GM12878 (cell line): ENCODE measurements around the gene BICDL2. TPM values are rescaled to one million over a fixed set of nuclear protein-coding genes. Genes with fewer than 3 reads are reported as not detected.

Experiments
- ATAC-seq: fragments of 200-7000 bp; cut with Tn5 transposase; 3 replicates; pipeline ENCODE4 v1.9.1; 2020; ENCODE audit warnings: mild to moderate bottlenecking, moderate library complexity
- BruUV-seq: library from RNA; stranded (reverse); fragments of 400-500 nt; replicated peaks from 2 replicates; lab custom pipeline; 2021; lab: Mats Ljungman, UMichigan
- CTCF ChIA-PET: fragments of 300-600 bp; sonication (Branson Sonifier 250); formaldehyde crosslinking; extraction: SDS; loops from one replicate; lab custom pipeline; 2021; ENCODE audit warnings: inconsistent platforms; lab: Yijun Ruan, JAX
- POLR2A ChIA-PET: fragments of 350-600 bp; formaldehyde crosslinking; extraction: SDS; loops from one replicate; lab custom pipeline; 2021; ENCODE audit warnings: inconsistent platforms; lab: Charles Lee
- RAD21 ChIA-PET: fragments of 300-600 bp; sonication (Branson Sonifier 250); formaldehyde crosslinking; loops from one replicate; lab custom pipeline; 2023; ENCODE audit warnings: antibody characterized with exemption; ENCODE audit not compliant: unreplicated experiment; lab: Charles Lee
- SMC1A ChIA-PET: fragments of 300-600 bp; sonication (Branson Sonifier 250); formaldehyde crosslinking; loops from one replicate; lab custom pipeline; 2023; ENCODE audit not compliant: unreplicated experiment, uncharacterized antibody; lab: Charles Lee
- DNase-seq: peaks from one replicate; pipeline ENCODE4 v3.0.0-alpha.2; 2011; ENCODE audit warnings: low read depth, low spot score
- FAIRE-seq: peaks from 3 replicates; lab custom pipeline; 2011; peaks lifted over from hg19 to GRCh38; lab: Jason Lieb, UNC
- H2AFZ ChIP-seq: 2 replicates; pipeline ENCODE4 v1.6.0; 2011; ENCODE audit warnings: low read depth, low read length, control low read depth; ENCODE audit not compliant: control insufficient read depth
- H3K27ac ChIP-seq: 2 replicates; pipeline ENCODE4 v1.5.1; 2011; ENCODE audit warnings: control low read depth; ENCODE audit not compliant: control insufficient read depth, insufficient read depth
- H3K27me3 ChIP-seq, 2 experiments: replicated peaks in 1 of 2; 2 replicates each; pipeline versions ENCODE4 v1.6.0 to v1.6.1; 2011; ENCODE audit warnings: low read length in 1 of 2; ENCODE audit not compliant: control insufficient read depth in 2 of 2, insufficient read depth in 2 of 2
- H3K36me3 ChIP-seq, 2 experiments: 2 replicates each; pipeline ENCODE4 v1.5.1; 2011; ENCODE audit warnings: low read length in 1 of 2; ENCODE audit not compliant: control insufficient read depth in 2 of 2, insufficient read depth in 2 of 2
- H3K4me1 ChIP-seq: 2 replicates; pipeline ENCODE4 v1.6.1; 2011; ENCODE audit warnings: mild to moderate bottlenecking, low read length, moderate library complexity, mixed read lengths; ENCODE audit not compliant: control insufficient read depth, insufficient read depth
- H3K4me2 ChIP-seq: 2 replicates; pipeline ENCODE4 v1.6.0; 2011; ENCODE audit warnings: control low read depth; ENCODE audit not compliant: control insufficient read depth, insufficient read depth
- H3K4me3 ChIP-seq: fragments of 200-600 bp; sonication (generic); 2 replicates; pipeline ENCODE4 v1.5.1; 2016
- H3K79me2 ChIP-seq: 2 replicates; pipeline ENCODE4 v1.6.0; 2011; ENCODE audit warnings: low read length; ENCODE audit not compliant: control insufficient read depth, insufficient read depth
- H3K9ac ChIP-seq: 2 replicates; pipeline ENCODE4 v1.8.0; 2011; ENCODE audit warnings: low read length, control low read depth, mixed read lengths; ENCODE audit not compliant: control insufficient read depth, insufficient read depth
- H3K9me3 ChIP-seq: replicated peaks from 3 replicates; pipeline ENCODE4 v1.5.1; 2011; ENCODE audit warnings: mild to moderate bottlenecking, low read length; ENCODE audit not compliant: control insufficient read depth, insufficient read depth
- H4K20me1 ChIP-seq: 2 replicates; pipeline ENCODE4 v1.6.0; 2011; ENCODE audit not compliant: control insufficient read depth, insufficient read depth
- CHD2 ChIP-seq: IDR thresholded peaks from 2 replicates; pipeline ENCODE4 v1.6.1; 2011; ENCODE audit warnings: low read depth, low read length, improper control_type of control experiment, borderline replicate concordance
- CREM ChIP-seq: IDR thresholded peaks from 2 replicates; pipeline ENCODE4 v1.6.1; 2014; ENCODE audit warnings: antibody characterized with exemption, low read depth
- E2F8 ChIP-seq: fragments of 450-650 bp; IDR thresholded peaks from 2 replicates; pipeline ENCODE4 v1.6.1; 2018; ENCODE audit warnings: mild to moderate bottlenecking, low read depth, moderate library complexity; ENCODE audit not compliant: partially characterized antibody
- EGR1 ChIP-seq, 2 experiments: IDR thresholded peaks; 1 replicate in 1 of 2; 2 replicates in 1 of 2; pipeline ENCODE4 v1.6.1; 2011 to 2012; ENCODE audit warnings: low read depth in 2 of 2, low read length in 2 of 2, borderline replicate concordance in 1 of 2, mild to moderate bottlenecking in 1 of 2, moderate library complexity in 1 of 2
- IKZF2 ChIP-seq, 2 experiments: fragments of 450-650 bp; IDR thresholded peaks; 2 replicates each; pipeline ENCODE4 v1.6.1; 2017; ENCODE audit warnings: mild to moderate bottlenecking in 2 of 2, moderate library complexity in 2 of 2
- MEF2B ChIP-seq: fragments of 450-650 bp; IDR thresholded peaks from 2 replicates; pipeline ENCODE4 v1.6.1; 2018; ENCODE audit warnings: mild to moderate bottlenecking, moderate library complexity; ENCODE audit not compliant: partially characterized antibody, poor library complexity, severe bottlenecking
- NFYB ChIP-seq: IDR thresholded peaks from 2 replicates; pipeline ENCODE4 v1.6.1; 2011; ENCODE audit warnings: low read depth, mild to moderate bottlenecking, low read length, improper control_type of control experiment, moderate library complexity; ENCODE audit not compliant: insufficient read depth
- POLR2A ChIP-seq: IDR thresholded peaks from 2 replicates; pipeline ENCODE4 v1.6.1; 2011; ENCODE audit warnings: low read depth, mild to moderate bottlenecking, low read length
- POU2F2 ChIP-seq: IDR thresholded peaks from 3 replicates; pipeline ENCODE4 v1.6.1; 2011; ENCODE audit warnings: low read depth, mild to moderate bottlenecking, low read length, borderline replicate concordance
- RAD21 ChIP-seq: IDR thresholded peaks from 2 replicates; pipeline ENCODE4 v1.6.1; 2011; ENCODE audit warnings: mild to moderate bottlenecking, low read depth, low read length, moderate library complexity; ENCODE audit not compliant: insufficient read depth
- STAT3 ChIP-seq: IDR thresholded peaks from 2 replicates; pipeline ENCODE4 v1.6.1; 2011; ENCODE audit warnings: low read depth, low read length, improper control_type of control experiment
- TCF12 ChIP-seq: IDR thresholded peaks from 2 replicates; pipeline ENCODE4 v1.6.1; 2011; ENCODE audit warnings: low read depth, mild to moderate bottlenecking, low read length
- WGBS: methylation state at CpG from one replicate; pipeline ENCODE4 v1.1.6; 2016; ENCODE audit warnings: low lambda C conversion rate; ENCODE audit not compliant: insufficient replicate concordance, insufficient coverage; ENCODE audit errors: missing lambda C conversion rate; 5-methylcytosine and 5-hydroxymethylcytosine counted together
- in situ Hi-C: fragments of 300-500 bp; cut with MboI; formaldehyde crosslinking; loops from 9 replicates; pipeline ENCODE4 v1.14.3; 2018; ENCODE audit warnings: mixed read lengths
- intact Hi-C: fragments of 100-400 bp; cut with micrococcal nuclease; formaldehyde crosslinking; loops from one replicate; pipeline ENCODE4 v1.14.2; 2022; ENCODE audit not compliant: unreplicated experiment
- polyA plus RNA-seq, 11 experiments: library from polyadenylated mRNA; depleted of rRNA in 4 of 11; unstranded in 6 of 11; stranded (reverse) in 5 of 11; fragments of >200 nt; fragmentation: Nextera tagmentation in 4 of 11; fragmentation: Illumina TruSeq in 1 of 11; extraction: Ambion mirVana in 4 of 11; extraction: Trizol in 1 of 11; gene quantifications; 1 replicate in 1 of 11; 2 replicates in 10 of 11; pipeline versions ENCODE4 v1.2.1 to v1.2.3, GENCODE V29; 2011 to 2016; ENCODE audit warnings: inconsistent platforms in 2 of 11, missing spikeins in 2 of 11, low read depth in 1 of 11
- total RNA-seq, 4 experiments: library from RNA; depleted of rRNA in 3 of 4; stranded (reverse); fragments of >200 nt in 3 of 4; fragmentation: Illumina TruSeq in 1 of 4; extraction: Trizol in 1 of 4; gene quantifications; 2 replicates each; pipeline versions ENCODE4 v1.2.1 to v1.2.3, GENCODE V29; 2013 to 2021

Gene BICDL2
- total and polyA plus RNA-seq, 10 of the 15 experiments (the other 5 are each of a cell fraction or from before 2014, with no cell fraction given): not detected

- FAIRE-seq: no peak
- Histone ChIP-seq H3K27ac (no peak overlapping the region), H3K4me3 (peak overlapping the region; percentile 87), H3K4me2 (peak overlapping the region; percentile 83), H3K9me3 (no peaks in the 10 kb centered on the region), H3K9ac (peak overlapping the region; percentile 81; the same call in 1 of the 2 replicates), H3K4me1 (peaks cover 25% of the 10 kb centered on the region), H2AFZ (peak overlapping the region; percentile 94; the same call in 1 of the 2 replicates), H4K20me1 (no peaks in the 10 kb centered on the region)
- BruUV-seq: no TSS peak
- intact Hi-C loops (no loop called here), in situ Hi-C loops (no loop called here)
- ChIA-PET CTCF (interaction anchor here (0.9 to 18.2 kb wide), 8 partner anchors 9 to 184 kb away, joined by 3 to 421 read pairs (median 6); no protein-coding TSS in a partner anchor), POLR2A (interaction anchor here (0.5 to 2.4 kb wide), 6 partner anchors 17 to 550 kb away, joined by 3 to 7 read pairs (median 4); partner anchors contain the start of gene ZNF213)
- ATAC-seq: no peak
- TF ChIP-seq MEF2B (peak; percentile 7), NFYB (peak; percentile 48; the same call in 1 of the 2 replicates), POU2F2 (no peak)
- TF ChIP-seq, all 136 proteins: peak for 2
- ChIA-PET SMC1A (interaction anchor here (0.9 to 10.1 kb wide), 3 partner anchors 8 to 106 kb away, joined by 4 to 91 read pairs (median 6); no protein-coding TSS in a partner anchor), RAD21 (interaction anchor here (1.2 to 4.4 kb wide), 3 partner anchors 8 to 19 kb away, joined by 4 to 34 read pairs (median 7); no protein-coding TSS in a partner anchor)
- Histone ChIP-seq H3K79me2 (no peaks in the 10 kb centered on the region), H3K36me3 (peaks cover 4 to 7% of the 10 kb centered on the region in 2 experiments; a peak in 3 of 4 replicates), H3K27me3 (no peaks in the 10 kb centered on the region)
- DNase-seq: no peak
- WGBS: 6% methylated on average over 6 of the region's 6 CpGs
Observed at GRCh38 chr16:3023415-3023668, 13.4 kb downstream of the BICDL2 start.

GRCh38 chr16:3022684-3023414 is 13.9 kb downstream of the BICDL2 start:
- H3K27ac ChIP-seq: no peak overlapping the region
- H3K9ac ChIP-seq: no peak overlapping the region
- SMC1A ChIA-PET: interaction anchor here (0.7 to 10.1 kb wide), 5 partner anchors 9 to 107 kb away, joined by 3 to 91 read pairs (median 4); no protein-coding TSS in a partner anchor
- H3K9me3 ChIP-seq: no peaks in the 10 kb centered on the region
- peak overlapping the region; percentile 83 for H3K4me2 ChIP-seq
- H2AFZ ChIP-seq: no peak overlapping the region
- H4K20me1 ChIP-seq: no peaks in the 10 kb centered on the region
- peak overlapping the region; percentile 87 for H3K4me3 ChIP-seq
- H3K27me3 ChIP-seq: no peaks in the 10 kb centered on the region
- TSS peak; percentile 90 for BruUV-seq
- FAIRE-seq: no peak
- POLR2A ChIA-PET: interaction anchor here (0.5 to 2.4 kb wide), 6 partner anchors 16 to 127 kb away, joined by 3 to 7 read pairs (median 4); partner anchors contain the start of gene ZNF213
- DNase-seq: no peak
- CTCF ChIA-PET: interaction anchor here (0.7 to 18.2 kb wide), 10 partner anchors 8 to 1328 kb away, joined by 3 to 421 read pairs (median 6); no protein-coding TSS in a partner anchor
- peaks cover 25% of the 10 kb centered on the region for H3K4me1 ChIP-seq
- in situ Hi-C loops (no loop called here), intact Hi-C loops (no loop called here)
- H3K79me2 ChIP-seq: no peaks in the 10 kb centered on the region
- peak; percentile 14 for ATAC-seq
- RAD21 ChIA-PET: interaction anchor here (0.6 to 4.4 kb wide), 4 partner anchors 9 to 36 kb away, joined by 3 to 34 read pairs (median 6); no protein-coding TSS in a partner anchor
- H3K36me3 ChIP-seq: peaks cover 4 to 7% of the 10 kb centered on the region in 2 experiments; a peak in 3 of 4 replicates
- WGBS: 48% methylated on average over 8 of the region's 8 CpGs
- no peak for TF ChIP-seq EGR1 (IDR thresholded peaks at IDR 0.05; ENCODE audit: borderline replicate concordance in 1 of 2, low read depth in 2 of 2, low read length in 2 of 2)
- TF ChIP-seq STAT3: no peak
- no peak for TF ChIP-seq CHD2
- 0 out of 2 replicates have a peak, but pooled peaks have one; percentile 23 for TF ChIP-seq POLR2A
- no peak for TF ChIP-seq RAD21
- TF ChIP-seq TCF12: no peak
- peak; percentile 68 for TF ChIP-seq MEF2B
- TF ChIP-seq CREM: no peak
- no peak for TF ChIP-seq E2F8
- 0 out of 4 replicates have a peak, but pooled peaks of 1 of the 2 experiments have one; percentile 11 for TF ChIP-seq IKZF2 (IDR thresholded peaks at IDR 0.05)
